NCI-H524 (cell line): ENCODE results near the gene ORMDL3.
"Not testable (repeated sequence)": the region's sequence is repeated elsewhere in the genome, so short reads cannot be mapped to it uniquely, and the experiment has no call there.

ENCODE experiments used
- DNase-seq, 2 experiments: peaks; one replicate each; lab custom pipeline; 2025; lab: John Stamatoyannopoulos, UW

Gene ORMDL3

GRCh38 chr17:39949028-39949427 is 21.6 kb upstream of the ORMDL3 start:
- no peak for DNase-seq

GRCh38 chr17:39948489-39948828 is 21.1 kb upstream of the ORMDL3 start:
- not testable (repeated sequence) for DNase-seq

- no peak for DNase-seq
These were observed 19.3 kb upstream of the ORMDL3 start for GRCh38 chr17:39946551-39947330.

GRCh38 chr17:39944393-39944711 is 17.0 kb upstream of the ORMDL3 start:
- DNase-seq = no peak

GRCh38 chr17:39943702-39944392 is 16.4 kb upstream of the ORMDL3 start:
- no peak for DNase-seq

GRCh38 chr17:39939588-39940419 is 12.4 kb upstream of the ORMDL3 start:
- DNase-seq = peak; percentile 64 to 84

GRCh38 chr17:39939106-39939505 is 11.7 kb upstream of the ORMDL3 start:
- no peak for DNase-seq

GRCh38 chr17:39938140-39938869 is 10.9 kb upstream of the ORMDL3 start:
- no peak for DNase-seq

- DNase-seq = no peak
These were observed 10.0 kb upstream of the ORMDL3 start for GRCh38 chr17:39937447-39937846.

GRCh38 chr17:39935909-39936308 is 8.5 kb upstream of the ORMDL3 start:
- DNase-seq = no peak

- DNase-seq = no peak
These were observed 6.9 kb upstream of the ORMDL3 start for GRCh38 chr17:39934324-39934723.

- DNase-seq = no peak
These were observed 6.5 kb upstream of the ORMDL3 start for GRCh38 chr17:39933912-39934311.

GRCh38 chr17:39929646-39930407 is 2.4 kb upstream of the ORMDL3 start:
- no peak for DNase-seq

GRCh38 chr17:39928858-39929645 is 1.7 kb upstream of the ORMDL3 start:
- DNase-seq = no peak

- DNase-seq = no peak
These were observed 792 bp upstream of the ORMDL3 start for GRCh38 chr17:39927929-39928857.

- DNase-seq = no peak
These were observed 757 bp downstream of the ORMDL3 start for GRCh38 chr17:39926588-39927100.

- DNase-seq = no peak
These were observed 1.2 kb downstream of the ORMDL3 start for GRCh38 chr17:39926135-39926587.

GRCh38 chr17:39925282-39926134 is 1.9 kb downstream of the ORMDL3 start:
- DNase-seq = peak; percentile 45 to 74
